Activated CD4-positive, alpha-beta T cell treated with anti-CD3 and anti-CD28 coated beads, Interleukin-2, Interleukin-6, amounts not matched to agents 100 ng/mL and 50 ng/mL, durations not matched to agents 16 hours and 8 hours (primary cell): ENCODE results near the gene COL1A2.

Experiments used
- DNase-seq: peaks from one replicate; pipeline ENCODE4 v3.0.0-alpha.2; 2020

The COL1A2 gene

DNA sequence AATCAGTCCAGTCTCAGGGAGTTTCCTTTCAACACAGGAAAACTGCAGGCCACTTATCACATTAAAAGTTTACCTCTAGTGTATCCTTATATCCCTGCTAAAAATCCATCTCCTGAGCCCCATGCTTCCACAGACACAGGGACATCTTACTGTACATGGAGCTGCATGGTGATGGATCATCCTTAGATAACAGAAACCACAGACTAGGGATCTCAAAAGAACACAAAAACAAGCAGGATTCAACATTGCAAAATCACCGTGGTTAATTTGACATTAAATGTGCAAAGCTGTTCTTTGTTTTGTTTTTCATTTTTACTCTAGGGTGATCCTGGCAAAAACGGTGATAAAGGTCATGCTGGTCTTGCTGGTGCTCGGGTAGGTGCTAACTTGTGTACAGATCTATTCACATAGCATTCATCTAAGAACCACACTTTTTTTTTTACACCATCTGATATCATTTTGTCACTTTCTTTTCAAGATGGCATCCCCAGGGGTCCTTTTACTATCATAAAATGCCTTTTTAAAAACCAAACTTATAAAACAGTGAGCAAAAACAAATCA, 18.1 kb downstream of the COL1A2 start:
- DNase-seq, result no peak

DNA sequence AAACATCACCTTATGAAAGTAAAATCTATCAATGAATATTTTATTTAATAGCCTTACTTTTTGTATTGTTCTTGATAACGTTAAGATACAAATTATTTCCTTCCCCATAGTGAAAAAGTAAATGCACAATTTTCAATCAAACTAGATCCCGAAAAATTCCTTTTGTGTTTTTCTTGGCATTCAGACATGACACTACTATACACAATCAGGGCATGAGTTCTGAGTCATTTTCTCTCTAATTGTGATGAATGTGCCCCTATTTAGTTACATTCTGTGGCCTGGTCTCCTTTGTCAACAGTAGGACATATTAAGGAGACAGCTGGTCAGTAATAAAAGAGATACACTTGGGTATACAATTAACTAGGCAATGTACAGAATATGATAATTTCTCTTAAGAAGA, 19.8 kb downstream of the COL1A2 start:
- DNase-seq, result no peak

DNA sequence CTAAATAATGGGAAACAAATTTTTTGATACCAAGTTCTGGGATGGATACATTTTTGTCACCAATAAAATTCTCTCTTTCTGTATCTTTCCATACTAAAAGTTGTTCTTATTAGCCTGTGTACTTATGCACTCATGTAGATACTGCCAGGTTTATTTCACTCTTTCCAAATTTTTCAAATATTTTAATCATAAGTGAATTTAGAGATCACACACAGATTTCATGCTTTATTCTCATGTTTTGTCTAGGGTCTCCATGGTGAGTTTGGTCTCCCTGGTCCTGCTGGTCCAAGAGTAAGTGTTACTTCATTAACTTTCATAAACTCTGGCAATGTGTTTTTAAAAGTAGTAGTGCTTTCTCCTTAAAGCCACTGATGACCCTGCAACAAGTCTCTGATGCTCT, 20.3 kb downstream of the COL1A2 start:
- DNase-seq, result no peak

DNA sequence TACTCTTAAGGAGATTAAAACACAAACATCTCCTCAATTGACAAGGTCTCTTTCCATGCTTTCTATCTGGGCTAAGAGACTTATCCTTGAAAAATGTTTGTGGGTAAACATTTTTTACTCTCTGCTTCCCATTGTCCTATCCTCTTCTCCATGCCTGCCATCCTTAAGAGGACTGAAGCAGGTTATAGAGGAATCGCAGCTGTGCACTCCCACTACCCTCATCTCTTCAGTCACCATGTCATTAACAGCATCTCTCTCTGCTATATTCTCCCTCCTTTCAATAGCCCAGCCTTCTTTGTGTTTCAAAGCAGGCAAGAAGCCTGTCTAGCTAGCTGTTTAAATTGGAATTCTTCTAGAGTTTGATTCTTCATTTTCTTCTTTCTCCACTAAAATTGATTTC, 22.6 kb downstream of the COL1A2 start:
- DNase-seq, result no peak

DNA sequence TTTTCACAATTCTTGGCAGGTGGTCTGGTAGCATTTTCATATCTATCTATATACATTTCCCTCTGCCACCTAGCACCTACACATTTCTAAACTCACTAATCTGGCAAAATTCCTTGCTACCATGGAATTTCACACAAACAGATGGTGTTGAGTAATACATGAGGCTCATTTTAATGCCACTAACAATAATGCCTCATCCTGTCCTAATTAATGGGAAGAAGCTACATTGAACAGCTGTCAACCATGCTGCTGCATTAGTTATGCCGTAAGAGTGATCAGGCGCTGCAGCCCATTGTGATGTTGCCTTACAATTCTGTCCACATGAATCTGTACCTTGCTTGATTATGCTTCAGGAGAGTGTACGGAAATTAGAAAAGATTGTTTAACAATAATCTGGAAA, 23.2 kb downstream of the COL1A2 start:
- no peak for DNase-seq

DNA sequence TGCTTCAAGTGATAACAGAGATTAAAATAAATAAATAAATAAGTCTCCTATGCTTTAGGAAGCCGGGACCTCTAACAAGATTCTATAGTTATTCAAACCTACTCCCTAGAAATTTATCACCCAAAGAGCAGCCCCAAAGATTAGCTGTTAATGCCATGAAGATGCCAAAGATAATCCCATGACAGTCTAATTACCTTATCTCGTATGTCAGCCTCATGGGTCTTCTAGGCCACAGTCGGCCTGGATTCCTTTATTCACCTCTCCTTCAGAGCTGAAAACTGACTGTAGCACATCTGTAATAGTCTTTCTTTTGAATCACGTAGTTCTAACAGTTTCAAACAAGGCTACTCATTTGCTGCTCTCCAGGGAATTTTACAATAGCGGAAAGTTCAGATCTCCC, 24.2 kb downstream of the COL1A2 start:
- no peak for DNase-seq

DNA sequence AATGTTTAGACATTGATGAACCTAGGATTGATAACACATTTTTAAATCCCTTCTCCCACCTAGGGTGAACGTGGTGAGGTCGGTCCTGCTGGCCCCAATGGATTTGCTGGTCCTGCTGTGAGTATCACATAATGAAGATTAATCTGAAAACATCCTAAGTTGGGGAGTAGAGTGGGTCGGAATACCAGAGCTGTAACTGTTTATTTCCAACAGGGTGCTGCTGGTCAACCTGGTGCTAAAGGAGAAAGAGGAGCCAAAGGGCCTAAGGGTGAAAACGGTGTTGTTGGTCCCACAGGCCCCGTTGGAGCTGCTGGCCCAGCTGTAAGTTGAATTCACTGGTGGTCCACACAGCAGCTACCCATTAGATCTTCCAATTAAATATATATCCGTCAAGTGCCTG, 25.6 kb downstream of the COL1A2 start:
- DNase-seq, result no peak

DNA sequence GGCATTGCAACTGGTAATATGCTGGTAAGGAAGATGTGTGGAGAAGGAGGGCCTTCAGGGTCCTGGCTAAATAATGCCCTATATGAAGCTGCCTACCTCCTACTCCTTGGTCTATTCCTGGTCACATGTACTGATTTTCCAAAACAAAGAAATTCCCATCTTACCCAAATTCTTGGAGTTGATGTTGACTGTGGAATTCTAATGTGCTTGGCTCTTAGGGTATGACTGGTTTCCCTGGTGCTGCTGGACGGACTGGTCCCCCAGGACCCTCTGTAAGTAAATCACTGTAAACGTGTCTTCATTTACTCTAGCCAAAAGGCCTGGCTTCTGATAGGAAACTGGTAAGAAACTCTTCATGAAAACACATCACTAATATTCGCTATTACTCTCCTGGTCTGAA, 27.0 kb downstream of the COL1A2 start:
- DNase-seq, result no peak

DNA sequence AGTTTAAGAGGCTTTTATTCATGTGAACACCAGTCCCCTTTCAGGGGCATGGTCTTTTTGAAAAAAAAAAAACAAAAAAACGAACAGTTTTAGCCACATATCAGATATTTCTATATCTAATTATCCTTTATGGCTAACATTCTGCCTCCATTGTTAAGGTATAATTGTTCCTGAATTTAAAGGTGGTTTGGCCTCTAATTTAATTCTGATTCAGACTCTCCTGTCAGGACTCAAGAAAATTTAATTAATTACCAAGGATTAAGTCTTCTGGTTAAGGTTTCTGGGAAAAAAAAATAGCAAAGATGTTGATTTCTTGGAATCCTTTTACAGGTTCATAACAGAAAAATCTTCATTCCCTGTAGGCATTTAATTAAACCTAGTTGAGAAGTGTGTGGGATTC, 27.4 kb downstream of the COL1A2 start:
- DNase-seq, result no peak

DNA sequence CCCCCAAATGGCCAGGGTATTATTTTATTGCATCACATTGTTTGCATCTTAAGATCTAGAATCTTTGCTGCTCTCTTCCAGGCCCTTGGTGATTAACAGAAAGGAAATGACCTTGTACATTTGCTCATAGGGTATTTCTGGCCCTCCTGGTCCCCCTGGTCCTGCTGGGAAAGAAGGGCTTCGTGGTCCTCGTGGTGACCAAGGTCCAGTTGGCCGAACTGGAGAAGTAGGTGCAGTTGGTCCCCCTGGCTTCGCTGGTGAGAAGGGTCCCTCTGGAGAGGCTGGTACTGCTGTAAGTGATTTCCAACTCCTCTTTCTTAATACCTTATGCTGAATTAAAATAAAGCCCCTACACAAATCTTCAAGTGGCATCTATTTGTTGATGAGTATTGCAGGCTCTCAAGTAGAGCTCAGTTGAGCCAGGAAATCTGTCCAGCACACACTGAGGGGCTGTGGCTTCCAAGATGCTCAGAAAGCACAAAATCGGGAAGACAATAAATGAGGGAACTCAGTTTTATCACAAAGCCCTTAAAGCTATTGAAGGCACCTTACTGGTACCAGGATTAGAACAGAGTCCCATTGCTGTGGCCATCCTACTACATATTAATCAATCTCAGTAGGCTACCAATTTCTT, 28.2 kb downstream of the COL1A2 start:
- DNase-seq, result no peak

DNA sequence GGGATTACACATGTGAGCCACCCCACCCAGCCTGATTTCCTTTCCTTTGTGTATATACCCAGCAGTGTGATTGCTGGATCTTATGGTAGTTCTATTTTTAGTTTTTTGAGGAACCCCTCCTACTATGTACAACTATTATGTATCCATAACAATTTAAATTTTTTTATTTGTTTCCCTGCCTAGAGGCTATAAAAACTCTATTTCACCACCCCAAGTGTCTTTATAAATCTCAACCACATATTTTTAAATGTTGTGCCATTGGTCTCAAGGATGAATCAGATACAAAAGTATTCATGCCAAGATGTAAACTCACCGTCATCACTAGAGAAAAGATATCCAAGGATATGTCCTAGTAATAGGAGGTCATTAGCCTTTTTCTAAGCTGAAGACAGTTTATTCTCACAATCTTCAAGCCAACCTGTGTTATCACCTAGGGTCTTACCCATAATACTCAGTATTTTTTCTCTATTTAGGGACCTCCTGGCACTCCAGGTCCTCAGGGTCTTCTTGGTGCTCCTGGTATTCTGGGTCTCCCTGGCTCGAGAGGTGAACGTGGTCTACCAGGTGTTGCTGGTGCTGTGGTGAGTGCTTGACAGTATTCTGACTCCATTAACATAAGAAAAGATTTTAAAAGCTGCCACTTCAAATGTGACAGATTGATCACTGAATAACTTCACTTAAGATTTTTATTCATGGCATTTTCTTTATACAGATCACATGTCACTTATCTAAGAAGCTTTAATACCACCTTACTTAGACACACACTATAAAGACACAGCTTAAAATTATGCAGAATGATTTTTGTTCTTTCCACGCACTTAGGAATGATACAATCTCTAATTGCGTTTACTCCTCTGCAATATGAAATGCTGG, 29.4 kb downstream of the COL1A2 start:
- no peak for DNase-seq

DNA sequence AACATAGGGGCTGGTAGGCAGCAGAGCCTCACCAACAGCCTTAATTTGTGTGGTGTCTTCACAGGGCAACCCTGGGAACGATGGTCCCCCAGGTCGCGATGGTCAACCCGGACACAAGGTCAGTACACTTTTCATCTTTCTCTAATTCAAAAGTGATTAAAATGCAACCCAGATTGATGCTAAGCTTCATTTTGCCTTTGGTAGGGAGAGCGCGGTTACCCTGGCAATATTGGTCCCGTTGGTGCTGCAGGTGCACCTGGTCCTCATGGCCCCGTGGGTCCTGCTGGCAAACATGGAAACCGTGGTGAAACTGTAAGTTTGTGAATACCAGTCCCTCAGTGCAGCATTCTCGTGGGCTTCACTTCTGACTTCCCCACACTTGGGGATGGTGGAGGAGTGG, 30.9 kb downstream of the COL1A2 start:
- no peak for DNase-seq

DNA sequence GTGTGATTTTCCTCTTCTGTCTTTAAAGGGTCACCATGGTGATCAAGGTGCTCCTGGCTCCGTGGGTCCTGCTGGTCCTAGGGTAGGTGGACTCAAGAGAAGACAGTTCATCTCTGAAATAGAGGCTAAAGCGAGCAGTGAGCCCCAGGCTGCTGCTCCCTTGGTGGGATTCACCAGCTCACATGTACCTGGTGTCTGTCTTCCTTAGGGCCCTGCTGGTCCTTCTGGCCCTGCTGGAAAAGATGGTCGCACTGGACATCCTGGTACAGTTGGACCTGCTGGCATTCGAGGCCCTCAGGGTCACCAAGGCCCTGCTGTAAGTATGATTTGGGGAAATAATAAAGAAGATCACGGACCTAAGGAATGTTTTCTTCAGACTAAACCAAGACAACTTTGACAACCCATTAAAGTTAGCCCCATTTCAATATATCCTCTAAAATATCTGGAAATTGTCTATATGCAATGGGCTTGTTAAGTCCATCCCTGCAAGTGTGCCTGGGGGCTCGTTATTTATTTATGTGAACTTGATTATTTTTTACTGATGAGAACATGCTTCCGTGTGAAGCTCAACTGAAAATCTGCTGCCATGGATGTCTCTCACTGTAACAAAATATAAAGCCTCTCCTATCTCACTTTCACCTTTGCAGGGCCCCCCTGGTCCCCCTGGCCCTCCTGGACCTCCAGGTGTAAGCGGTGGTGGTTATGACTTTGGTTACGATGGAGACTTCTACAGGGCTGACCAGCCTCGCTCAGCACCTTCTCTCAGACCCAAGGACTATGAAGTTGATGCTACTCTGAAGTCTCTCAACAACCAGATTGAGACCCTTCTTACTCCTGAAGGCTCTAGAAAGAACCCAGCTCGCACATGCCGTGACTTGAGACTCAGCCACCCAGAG, 32.5 kb downstream of the COL1A2 start:
- DNase-seq, result no peak

DNA sequence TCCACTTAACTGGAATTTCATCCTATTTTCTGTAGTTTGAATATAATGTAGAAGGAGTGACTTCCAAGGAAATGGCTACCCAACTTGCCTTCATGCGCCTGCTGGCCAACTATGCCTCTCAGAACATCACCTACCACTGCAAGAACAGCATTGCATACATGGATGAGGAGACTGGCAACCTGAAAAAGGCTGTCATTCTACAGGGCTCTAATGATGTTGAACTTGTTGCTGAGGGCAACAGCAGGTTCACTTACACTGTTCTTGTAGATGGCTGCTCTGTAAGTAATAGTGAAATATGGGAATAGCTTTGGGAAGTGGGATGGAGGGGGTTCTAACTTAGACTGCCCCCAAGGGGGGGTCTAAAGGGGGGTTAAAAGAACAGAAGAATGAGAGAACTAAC, 34.5 kb downstream of the COL1A2 start:
- no peak for DNase-seq

DNA sequence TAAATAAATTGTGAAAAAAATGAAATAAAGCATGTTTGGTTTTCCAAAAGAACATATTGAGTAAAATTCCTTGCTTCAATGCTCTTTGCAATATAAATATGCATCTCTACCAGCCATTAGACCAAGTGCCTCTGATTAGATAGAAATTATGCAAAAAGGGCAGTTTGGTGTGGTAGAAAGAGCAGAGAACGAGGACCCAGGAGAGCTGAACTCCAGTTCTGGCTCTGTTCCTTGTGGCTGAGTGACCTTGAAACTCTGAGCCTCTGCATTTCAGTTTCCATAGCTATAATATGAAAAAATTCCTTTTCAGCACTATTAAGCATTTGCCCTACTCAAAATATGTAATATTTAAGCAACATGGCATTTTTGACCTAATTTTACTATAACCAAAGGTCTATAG, 36.5 kb downstream of the COL1A2 start:
- DNase-seq, result no peak

DNA sequence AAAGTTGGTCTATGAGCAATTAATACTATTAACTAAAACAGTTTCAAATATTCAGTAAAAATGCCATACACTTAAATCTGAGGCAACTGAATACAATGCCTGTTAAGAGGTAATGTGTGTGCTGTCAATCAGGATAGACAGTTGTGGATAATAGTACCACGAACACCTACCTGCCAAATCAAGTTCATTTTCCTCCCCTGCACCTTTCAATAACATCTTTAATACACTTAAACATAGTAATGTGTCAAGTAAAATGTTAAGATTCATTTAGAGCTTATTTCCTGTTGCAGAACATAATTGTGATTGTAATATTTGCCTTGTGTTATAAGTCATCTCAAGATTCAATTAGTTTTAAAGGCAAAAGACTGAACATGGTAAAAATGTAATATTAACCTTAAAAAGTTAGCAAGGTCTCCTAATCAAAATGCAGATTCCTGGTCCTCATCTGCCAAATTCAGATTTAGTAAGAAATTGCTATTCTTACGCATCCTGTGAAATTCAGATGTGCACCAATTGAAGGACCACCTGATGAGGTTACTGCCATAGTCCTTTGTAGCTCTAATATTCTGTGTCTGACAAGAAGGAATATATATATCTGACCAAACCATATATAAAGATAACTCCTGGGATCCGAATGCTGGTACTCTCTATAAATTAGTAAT, 37.1 kb downstream of the COL1A2 start:
- DNase-seq, result no peak

DNA sequence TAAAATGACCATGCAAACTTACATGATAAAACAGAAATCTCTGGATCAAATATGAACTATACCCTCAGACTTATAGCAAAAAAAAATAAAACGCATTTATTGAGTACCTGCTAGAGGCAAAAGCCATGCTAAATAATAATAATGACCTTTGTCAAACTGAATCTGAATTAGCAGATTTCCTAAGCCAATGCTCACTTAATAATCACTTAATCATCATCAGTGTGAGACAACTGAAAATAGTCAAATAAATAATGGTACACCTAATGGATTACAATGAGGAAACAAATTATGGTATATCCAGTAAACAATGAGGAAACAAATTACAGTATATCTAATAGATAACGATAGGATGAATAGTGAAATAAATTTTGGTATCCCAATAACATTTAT, 37.6 kb downstream of the COL1A2 start:
- no peak for DNase-seq

DNA sequence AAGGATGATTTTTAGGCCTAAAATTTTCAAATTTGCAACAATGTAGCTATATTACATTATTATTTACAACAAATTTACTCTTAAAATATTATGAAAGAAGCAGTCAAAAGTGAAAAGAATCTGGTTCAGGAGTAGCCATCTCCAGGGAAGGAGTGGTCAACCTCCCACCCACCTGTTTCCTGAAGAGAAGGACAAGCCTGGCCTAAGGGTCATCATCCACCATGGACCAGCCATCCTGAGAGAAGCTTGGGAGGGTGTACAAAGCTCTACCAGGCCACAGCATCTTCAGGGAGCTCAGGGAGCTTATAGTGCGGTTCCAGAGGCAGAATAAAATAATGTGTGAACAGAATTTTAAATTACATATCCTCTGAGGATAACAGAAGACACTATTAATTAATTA, 38.1 kb downstream of the COL1A2 start:
- DNase-seq, result no peak

DNA sequence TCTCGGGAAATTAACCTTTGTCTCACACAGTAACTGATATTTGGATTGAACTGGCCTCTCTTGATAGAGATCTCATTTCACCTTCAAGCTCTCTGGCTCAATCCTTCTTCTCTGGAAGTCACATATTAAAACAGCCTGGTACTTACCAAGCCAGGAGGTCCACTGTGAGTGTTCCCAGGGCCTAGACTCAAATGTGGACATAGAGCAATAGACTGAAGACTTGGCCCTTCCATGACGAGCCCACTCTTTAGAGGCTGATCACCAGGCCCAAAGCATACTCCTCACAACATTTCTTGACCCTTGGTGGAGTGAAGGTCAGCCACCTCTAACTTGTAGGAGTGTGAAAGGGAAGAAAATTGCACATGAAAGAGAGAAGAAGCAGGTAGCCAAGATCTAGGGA, 38.5 kb downstream of the COL1A2 start:
- DNase-seq, result no peak

DNA sequence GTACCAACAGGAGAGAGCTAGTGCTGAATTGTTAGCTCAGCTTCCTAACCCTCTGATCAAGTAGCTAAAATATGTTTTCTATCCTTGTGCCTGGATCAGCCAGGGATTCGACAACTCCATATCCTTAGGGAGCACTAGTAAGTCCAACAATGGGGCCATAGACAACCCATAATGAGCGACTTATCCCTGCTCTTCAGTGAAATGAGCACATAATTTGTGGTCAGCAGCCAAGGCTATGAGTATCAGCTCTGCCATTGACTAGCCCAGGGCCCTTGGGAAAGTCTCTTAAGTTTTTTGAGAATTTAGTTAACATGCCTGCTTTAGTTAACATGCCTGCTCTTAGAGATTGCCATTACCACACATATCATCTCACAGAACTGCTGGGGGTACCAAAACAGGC, 39.3 kb downstream of the COL1A2 start:
- no peak for DNase-seq

DNA sequence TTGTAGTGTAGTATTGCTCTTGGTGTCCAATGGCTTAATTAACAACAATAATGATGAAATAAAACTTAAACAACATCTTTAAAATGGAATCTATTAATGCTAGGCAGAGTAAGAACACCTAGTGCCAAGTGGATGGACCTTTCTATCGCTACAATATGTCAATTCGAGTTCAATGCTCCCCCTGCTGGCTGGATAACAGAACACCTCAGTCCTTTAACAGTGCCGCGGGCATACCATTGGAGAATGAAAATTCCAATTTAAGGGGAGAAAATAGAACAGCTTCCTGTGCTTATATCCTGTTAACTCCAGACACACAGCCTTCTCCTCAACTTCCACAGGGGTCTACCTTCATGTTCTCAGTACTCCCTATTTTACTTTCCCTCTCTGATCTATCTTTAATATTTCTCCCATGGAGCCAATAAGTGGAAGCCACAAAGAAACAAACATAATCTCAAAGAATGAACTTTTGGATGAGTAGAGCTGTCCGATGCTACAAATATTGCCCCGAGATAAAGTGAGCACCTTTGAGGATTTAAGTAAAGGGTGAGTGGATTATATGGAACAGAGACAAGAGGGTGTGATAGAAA, 41.4 kb downstream of the COL1A2 start:
- DNase-seq, result peak; percentile 67

DNA sequence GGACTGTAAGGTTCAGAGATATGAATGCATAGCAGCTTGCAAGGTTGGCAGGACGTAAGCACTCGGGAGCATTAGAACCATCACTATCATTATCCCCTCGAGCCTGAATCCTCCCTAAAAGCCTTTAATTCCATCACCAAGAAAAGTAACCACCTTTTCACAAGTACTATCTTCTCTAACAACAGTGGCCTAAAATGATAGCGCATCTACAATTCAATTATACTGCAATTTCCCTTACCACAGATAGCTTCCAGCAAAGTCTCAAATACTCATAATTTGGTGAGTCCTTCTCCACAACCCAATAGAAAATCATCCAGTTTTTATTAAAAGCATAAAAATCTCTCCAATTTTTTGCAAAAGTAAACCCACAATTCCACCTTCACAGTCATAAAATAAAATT, 42.0 kb downstream of the COL1A2 start:
- DNase-seq, result no peak
